Measurements from ENCODE around the gene PNMA6A. TPM values are rescaled to one million over a fixed set of nuclear protein-coding genes. Genes with fewer than 3 reads are reported as not detected.
"Not testable (repeated sequence)": the region's sequence is repeated elsewhere in the genome, so short reads cannot be mapped to it uniquely, and the experiment has no call there.

PNMA6A gene
- total RNA-seq, 1 donor from 2014 or later = 4.9 TPM

- H3K27ac Mint-ChIP-seq, H3K9me3 Mint-ChIP-seq: not testable (repeated sequence)
These were observed 41.6 kb downstream of the PNMA6A start for GRCh38 chrX:153113851-153114250.

DNA sequence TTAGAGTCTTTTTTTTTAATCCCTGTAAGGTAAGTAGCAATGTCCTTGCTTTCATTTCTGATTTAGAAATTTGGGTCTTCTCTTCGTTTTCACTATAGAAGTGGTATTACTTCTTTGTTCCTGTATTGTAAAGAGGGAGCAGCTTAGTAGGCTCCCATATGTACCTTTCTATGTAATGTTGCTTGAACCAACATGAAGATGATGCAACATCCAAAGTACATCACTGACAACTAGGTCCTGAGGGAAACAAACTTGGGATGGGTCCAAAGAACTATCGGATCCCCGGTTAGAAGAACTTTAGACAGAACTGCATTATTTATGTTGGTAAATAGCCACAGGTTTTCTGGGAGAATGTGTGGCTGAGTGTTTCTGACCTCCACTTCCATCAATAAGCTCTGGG lies 45.5 kb downstream of the PNMA6A start:
- DNase-seq (ENCODE audit: low spot score in 2 of 2, unreplicated experiment in 2 of 2); H3K27me3 Mint-ChIP-seq (ENCODE audit: low read depth); H3K4me1 Mint-ChIP-seq; H3K27ac Mint-ChIP-seq; H3K36me3 Mint-ChIP-seq; H3K9me3 Mint-ChIP-seq; H3K4me3 Mint-ChIP-seq: not testable (repeated sequence)

More at GRCh38 chrX:153113851-153114250, 41.6 kb downstream of the PNMA6A start:
- not testable (repeated sequence) for H3K27me3 Mint-ChIP-seq (ENCODE audit: low read depth); H3K4me3 Mint-ChIP-seq; H3K4me1 Mint-ChIP-seq; H3K36me3 Mint-ChIP-seq; DNase-seq (ENCODE audit: low spot score in 2 of 2, unreplicated experiment in 2 of 2)

- not testable (repeated sequence) for H3K4me3 Mint-ChIP-seq; H3K27me3 Mint-ChIP-seq (ENCODE audit: low read depth)
These were observed 48.0 kb downstream of the PNMA6A start for GRCh38 chrX:153120230-153120629.

GRCh38 chrX:153123468-153123867 lies 51.2 kb downstream of the PNMA6A start:
- not testable (repeated sequence) for H3K36me3 Mint-ChIP-seq; H3K4me3 Mint-ChIP-seq; H3K27me3 Mint-ChIP-seq (ENCODE audit: low read depth); DNase-seq (ENCODE audit: low spot score in 2 of 2, unreplicated experiment in 2 of 2); H3K4me1 Mint-ChIP-seq; H3K9me3 Mint-ChIP-seq; H3K27ac Mint-ChIP-seq

More at GRCh38 chrX:153120230-153120629, 48.0 kb downstream of the PNMA6A start:
- not testable (repeated sequence) for H3K9me3 Mint-ChIP-seq; H3K36me3 Mint-ChIP-seq; DNase-seq (ENCODE audit: low spot score in 2 of 2, unreplicated experiment in 2 of 2); H3K4me1 Mint-ChIP-seq; H3K27ac Mint-ChIP-seq

Other genes with a start within 250 kb of the PNMA6A start
- 31.1 to 35.4 TPM (median 34.9 TPM) in 3 replicates for gene CETN2, start 241.7 kb upstream of the PNMA6A start, total RNA-seq
- gene NSDHL, start 241.4 kb upstream of the PNMA6A start, total RNA-seq = 21.0 to 21.4 TPM (median 21.1 TPM) in 3 replicates
- 31.8 to 35.3 TPM (median 32.8 TPM) in 3 replicates for gene ZNF185, start 174.4 kb upstream of the PNMA6A start, total RNA-seq
- not detected in 3 replicates for gene PNMA5, start 78.3 kb upstream of the PNMA6A start, total RNA-seq
- gene PNMA3, start 16.0 kb upstream of the PNMA6A start, total RNA-seq = 10.3 to 11.1 TPM (median 10.7 TPM) in 3 replicates
- gene MAGEA1, start 106.8 kb downstream of the PNMA6A start, total RNA-seq = not detected in 3 replicates
- not detected in 3 replicates for gene PNMA6F, start 249.3 kb downstream of the PNMA6A start, total RNA-seq